Endothelial cell of umbilical vein (primary cell): Measurements from ENCODE around the gene MTX1. TPM values are rescaled to one million over a fixed set of nuclear protein-coding genes. Genes with fewer than 3 reads are reported as not detected.
"Not testable (repeated sequence)": the region's sequence is repeated elsewhere in the genome, so short reads cannot be mapped to it uniquely, and the experiment has no call there.

Experiments used
- BruUV-seq: library from RNA; stranded (reverse); fragments of 400-500 nt; replicated peaks from 2 replicates; lab custom pipeline; 2021; lab: Mats Ljungman, UMichigan
- CTCF ChIA-PET: fragments of 300-600, 350-600 bp; sonication (Branson Sonifier 250); formaldehyde crosslinking; loops from one replicate; lab custom pipeline; 2021; ENCODE audit warnings: antibody characterized with exemption, inconsistent platforms; lab: Charles Lee
- POLR2A ChIA-PET: fragments of 300-600, 350-600 bp; sonication (Branson Sonifier 250); formaldehyde crosslinking; loops from one replicate; lab custom pipeline; 2021; ENCODE audit warnings: antibody characterized with exemption, inconsistent platforms; lab: Charles Lee
- DNase-seq: peaks from one replicate; pipeline ENCODE4 v3.0.0-alpha.2; 2011; ENCODE audit warnings: low read depth, low spot score
- FAIRE-seq: peaks from 2 replicates; lab custom pipeline; 2011; peaks lifted over from hg19 to GRCh38; lab: Jason Lieb, UNC
- H2AFZ ChIP-seq: 2 replicates; pipeline ENCODE4 v1.6.0; 2012; ENCODE audit warnings: low read depth, low read length, control low read depth, inconsistent platforms
- H3K27ac ChIP-seq: 2 replicates; pipeline ENCODE4 v1.5.1; 2011; ENCODE audit warnings: low read depth, mild to moderate bottlenecking, control low read depth, low read length, moderate library complexity; ENCODE audit not compliant: insufficient read depth
- H3K27me3 ChIP-seq, 2 experiments: 2 replicates each; pipeline versions ENCODE4 v1.6.0 to v1.6.1; 2011; ENCODE audit warnings: low read length in 2 of 2, mixed read lengths in 1 of 2; ENCODE audit not compliant: control insufficient read depth in 2 of 2, insufficient read depth in 2 of 2
- H3K36me3 ChIP-seq, 2 experiments: 2 replicates in 1 of 2; 3 replicates in 1 of 2; pipeline ENCODE4 v1.5.1; 2011; ENCODE audit warnings: low read length in 2 of 2, mild to moderate bottlenecking in 1 of 2, moderate library complexity in 1 of 2; ENCODE audit not compliant: control insufficient read depth in 2 of 2, insufficient read depth in 2 of 2; ENCODE audit errors: extremely low read depth in 1 of 2
- H3K4me1 ChIP-seq: 3 replicates; pipeline ENCODE4 v1.5.1; 2011; ENCODE audit warnings: mild to moderate bottlenecking, low read length; ENCODE audit not compliant: control insufficient read depth, insufficient read depth; ENCODE audit errors: extremely low read depth
- H3K4me2 ChIP-seq: 2 replicates; pipeline ENCODE4 v1.6.1; 2011; ENCODE audit warnings: low read length, control low read depth, mixed read lengths; ENCODE audit not compliant: insufficient read depth
- H3K4me3 ChIP-seq, 3 experiments: fragments of 200-600 bp in 1 of 3; sonication (generic), shearing (Covaris generic) in 1 of 3; replicated peaks in 1 of 3; 2 replicates each; pipeline ENCODE4 v1.5.1; 2011 to 2016; ENCODE audit warnings: control low read depth in 3 of 3, low read length in 3 of 3, mild to moderate bottlenecking in 2 of 3, inconsistent platforms in 1 of 3, low read depth in 1 of 3, moderate library complexity in 1 of 3; ENCODE audit not compliant: insufficient read depth in 1 of 3
- H3K79me2 ChIP-seq: 2 replicates; pipeline ENCODE4 v1.6.0; 2012; ENCODE audit warnings: low read length, inconsistent platforms; ENCODE audit not compliant: control insufficient read depth, insufficient read depth
- H3K9ac ChIP-seq: replicated peaks from 2 replicates; pipeline ENCODE3; 2011; ENCODE audit warnings: low read length, control low read depth; ENCODE audit not compliant: insufficient read depth; ENCODE audit errors: extremely low read depth
- H3K9me1 ChIP-seq: replicated peaks from 3 replicates; pipeline ENCODE4 v1.6.0; 2011; ENCODE audit warnings: mild to moderate bottlenecking, low read length; ENCODE audit not compliant: control insufficient read depth, insufficient read depth; ENCODE audit errors: extremely low read depth
- H3K9me3 ChIP-seq: replicated peaks from 2 replicates; pipeline ENCODE4 v1.5.1; 2012; ENCODE audit warnings: low read length, inconsistent platforms; ENCODE audit not compliant: control insufficient read depth, insufficient read depth
- H4K20me1 ChIP-seq: replicated peaks from 2 replicates; pipeline ENCODE3; 2011; ENCODE audit warnings: mild to moderate bottlenecking, low read length; ENCODE audit not compliant: control insufficient read depth, insufficient read depth; ENCODE audit errors: extremely low read depth
- dilution Hi-C: fragments of 300-500 bp; cut with MboI; formaldehyde crosslinking; loops from one replicate; pipeline ENCODE4 v1.15.0; 2019; ENCODE audit warnings: low sequenced_read_pairs; ENCODE audit not compliant: extremely low pct_ligation_motif_present
- intact Hi-C: fragments of 100-400 bp; cut with micrococcal nuclease; formaldehyde crosslinking; loops from one replicate; pipeline ENCODE4 v1.10.0; 2022
- polyA plus RNA-seq, 4 experiments: library from polyadenylated mRNA; depleted of rRNA in 3 of 4; stranded (reverse) in 3 of 4; unstranded in 1 of 4; fragments of >200 nt; gene quantifications; 2 replicates each; pipeline versions ENCODE4 v1.2.1 to v1.2.3, GENCODE V29; 2011 to 2012; ENCODE audit warnings: missing spikeins in 1 of 4
- total RNA-seq: library from RNA; stranded (reverse); gene quantifications from 2 replicates; pipeline ENCODE4 v1.2.3, GENCODE V29; 2021

MTX1 gene
- total and polyA plus RNA-seq, 2 donors (not counting 3 experiments of a cell fraction or from before 2014, with no cell fraction given): 53.0 to 109 TPM

DNA sequence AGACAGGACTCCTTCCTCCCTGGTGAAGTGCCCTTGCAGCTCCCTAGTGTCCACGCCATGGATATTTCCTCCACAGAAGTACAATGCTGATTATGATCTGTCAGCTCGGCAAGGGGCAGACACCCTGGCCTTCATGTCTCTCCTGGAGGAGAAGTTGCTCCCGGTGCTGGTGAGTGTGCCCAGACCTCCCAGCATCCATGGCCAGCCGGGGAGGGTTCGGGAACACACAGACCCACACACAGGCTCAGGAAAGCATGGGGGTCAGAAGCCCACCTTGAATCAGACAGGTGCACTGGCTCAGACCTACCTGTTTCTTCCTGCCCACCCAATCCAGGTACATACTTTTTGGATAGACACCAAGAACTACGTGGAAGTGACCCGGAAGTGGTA lies 3.6 kb downstream of the MTX1 start:
- H3K4me2 ChIP-seq, H3K9me1 ChIP-seq, H3K36me3 ChIP-seq, intact Hi-C loops, H3K79me2 ChIP-seq, BruUV-seq, dilution Hi-C loops, H3K9me3 ChIP-seq, H2AFZ ChIP-seq, H4K20me1 ChIP-seq, H3K9ac ChIP-seq, FAIRE-seq, H3K27ac ChIP-seq, H3K4me3 ChIP-seq, H3K27me3 ChIP-seq, POLR2A ChIA-PET: not testable (repeated sequence)
- peak; percentile 24 for DNase-seq
- peaks cover 18% of the 10 kb centered on the region for H3K4me1 ChIP-seq
- CTCF ChIA-PET: interaction anchor here (0.7 to 1.1 kb wide), 2 partner anchors 13 to 15 kb away, joined by 4 read pairs; no protein-coding TSS in a partner anchor

DNA sequence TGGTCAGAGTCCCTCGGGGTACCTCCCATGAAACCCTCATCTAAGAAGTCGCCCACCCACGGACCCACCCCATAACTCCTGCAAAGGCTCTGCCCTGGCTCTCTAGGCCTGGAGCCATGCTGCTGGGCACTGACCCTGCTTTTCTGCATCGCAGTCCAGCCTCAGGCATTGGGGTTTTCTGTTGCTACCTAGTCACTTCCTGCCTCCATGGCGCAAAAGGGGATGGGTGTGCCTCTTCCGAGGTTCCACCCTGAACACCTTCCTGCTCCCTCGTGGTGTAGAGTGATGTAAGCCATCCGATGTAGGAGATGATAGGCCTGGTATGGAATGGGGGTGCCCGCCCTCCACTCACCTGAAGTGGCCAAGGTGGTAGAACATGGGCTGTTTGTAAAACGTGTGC lies 6.2 kb downstream of the MTX1 start:
- H3K9me1 ChIP-seq, H3K4me2 ChIP-seq, H3K4me1 ChIP-seq, CTCF ChIA-PET, H3K9ac ChIP-seq, H3K79me2 ChIP-seq, POLR2A ChIA-PET, H2AFZ ChIP-seq, dilution Hi-C loops, H3K9me3 ChIP-seq, H3K36me3 ChIP-seq, H4K20me1 ChIP-seq, H3K4me3 ChIP-seq, BruUV-seq, DNase-seq, intact Hi-C loops, H3K27me3 ChIP-seq, H3K27ac ChIP-seq: not testable (repeated sequence)
- peak; percentile 64 for FAIRE-seq
